ENCODE measurements around the gene GPR137B. TPM values are rescaled to one million over a fixed set of nuclear protein-coding genes. Genes with fewer than 3 reads are reported as not detected.

The GPR137B gene
- total RNA-seq, 1 donor from 2014 or later = 36.7 TPM

GRCh38 chr1:236112332-236112627 lies 30.1 kb upstream of the GPR137B start:
- intact Hi-C loops (cut with micrococcal nuclease) = loop anchor here (5.0 kb wide), 1 partner anchor 380 kb away; no protein-coding TSS in a partner anchor
- Histone ChIP-seq H3K27ac (replicated peaks) (no peak overlapping the region), H3K9me3 (replicated peaks) (no peaks in the 10 kb centered on the region), H3K27me3 (ENCODE audit: low read depth) (no peaks in the 10 kb centered on the region), H3K4me1 (peaks cover 13% of the 10 kb centered on the region), H3K4me3 (no peak overlapping the region), H3K36me3 (no peaks in the 10 kb centered on the region)
- no peak for DNase-seq
- TF ChIP-seq, protein P1, sequence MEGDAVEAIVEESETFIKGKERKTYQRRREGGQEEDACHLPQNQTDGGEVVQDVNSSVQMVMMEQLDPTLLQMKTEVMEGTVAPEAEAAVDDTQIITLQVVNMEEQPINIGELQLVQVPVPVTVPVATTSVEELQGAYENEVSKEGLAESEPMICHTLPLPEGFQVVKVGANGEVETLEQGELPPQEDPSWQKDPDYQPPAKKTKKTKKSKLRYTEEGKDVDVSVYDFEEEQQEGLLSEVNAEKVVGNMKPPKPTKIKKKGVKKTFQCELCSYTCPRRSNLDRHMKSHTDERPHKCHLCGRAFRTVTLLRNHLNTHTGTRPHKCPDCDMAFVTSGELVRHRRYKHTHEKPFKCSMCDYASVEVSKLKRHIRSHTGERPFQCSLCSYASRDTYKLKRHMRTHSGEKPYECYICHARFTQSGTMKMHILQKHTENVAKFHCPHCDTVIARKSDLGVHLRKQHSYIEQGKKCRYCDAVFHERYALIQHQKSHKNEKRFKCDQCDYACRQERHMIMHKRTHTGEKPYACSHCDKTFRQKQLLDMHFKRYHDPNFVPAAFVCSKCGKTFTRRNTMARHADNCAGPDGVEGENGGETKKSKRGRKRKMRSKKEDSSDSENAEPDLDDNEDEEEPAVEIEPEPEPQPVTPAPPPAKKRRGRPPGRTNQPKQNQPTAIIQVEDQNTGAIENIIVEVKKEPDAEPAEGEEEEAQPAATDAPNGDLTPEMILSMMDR (IDR thresholded peaks at IDR 0.05; ENCODE audit: borderline replicate concordance) = no peak

DNA sequence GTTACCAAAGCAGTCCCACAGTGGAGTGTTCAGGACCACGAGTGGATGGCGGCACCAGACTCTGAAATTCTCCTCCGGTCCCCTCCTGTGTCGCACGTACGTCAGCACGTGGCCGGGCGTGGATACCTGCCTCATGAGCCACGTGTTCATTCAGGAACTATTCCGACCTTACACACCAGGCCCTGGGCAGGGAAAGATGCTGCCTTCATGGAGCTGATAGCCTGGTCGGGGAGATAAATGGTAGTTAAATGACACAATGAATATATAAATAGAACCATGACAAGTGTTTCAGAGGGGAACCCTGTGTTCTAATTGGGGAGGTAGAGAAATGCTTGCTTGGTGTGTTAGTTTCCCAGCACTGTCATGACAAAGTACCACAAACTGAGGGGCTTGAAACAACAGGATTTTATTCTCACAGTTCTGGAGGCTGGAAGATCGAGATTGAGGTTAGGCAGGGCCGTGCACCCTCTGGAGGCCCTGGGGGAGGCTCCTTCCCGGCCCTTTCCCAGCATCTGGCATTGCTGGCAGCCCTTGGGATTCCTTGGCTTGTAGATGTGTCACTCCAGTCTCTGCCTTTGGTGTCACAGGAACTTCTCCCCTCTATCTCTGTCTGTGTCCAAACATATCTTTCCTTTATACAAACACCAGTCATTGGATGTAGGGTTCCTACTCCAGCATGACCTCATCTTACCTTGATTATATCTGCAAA lies 28.9 kb upstream of the GPR137B start:
- Histone ChIP-seq H3K27me3 (ENCODE audit: low read depth) (no peaks in the 10 kb centered on the region), H3K4me1 (peaks cover 13% of the 10 kb centered on the region), H3K4me3 (no peak overlapping the region), H3K27ac (replicated peaks) (peak overlapping the region; percentile 81), H3K36me3 (no peaks in the 10 kb centered on the region), H3K9me3 (replicated peaks) (no peaks in the 10 kb centered on the region)
- intact Hi-C loops (cut with micrococcal nuclease) = loop anchor here (5.0 kb wide), 1 partner anchor 379 kb away; no protein-coding TSS in a partner anchor
- TF ChIP-seq, protein P1 (IDR thresholded peaks at IDR 0.05; ENCODE audit: borderline replicate concordance) = no peak
- DNase-seq = peak; percentile 30

DNA sequence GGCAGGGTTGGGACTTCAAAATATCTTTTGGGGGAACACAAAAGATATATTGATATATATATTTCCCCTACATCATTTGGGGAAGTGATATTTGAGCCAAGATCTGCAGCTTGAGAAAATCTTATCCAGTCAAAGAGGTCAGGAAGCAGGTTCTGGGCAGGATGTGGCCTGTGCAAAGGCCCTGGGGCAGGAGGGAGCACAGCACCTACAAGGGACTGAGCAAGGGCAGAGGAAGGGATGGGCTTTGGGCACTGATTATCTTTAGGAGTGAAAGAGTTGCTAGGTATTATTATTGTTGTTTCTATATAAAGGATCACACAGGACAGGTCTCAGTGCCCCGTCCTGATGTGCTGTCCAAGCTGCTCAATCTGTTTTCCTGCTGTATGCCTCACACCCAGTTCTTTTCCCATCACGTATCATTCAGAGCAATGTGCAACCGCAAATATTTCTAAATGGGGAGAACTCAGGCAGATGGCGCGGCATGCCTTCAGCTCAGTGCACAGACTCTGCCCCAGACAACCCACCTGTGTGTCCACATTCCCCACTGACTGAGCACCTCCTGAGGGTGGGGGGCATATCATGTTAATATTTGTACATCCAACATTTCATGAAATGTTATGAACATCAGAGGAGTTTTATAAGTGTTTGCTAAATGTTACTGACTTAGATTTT lies 28.1 kb upstream of the GPR137B start:
- H3K27ac ChIP-seq (replicated peaks) = peak overlapping the region; percentile 81
- no peak overlapping the region for H3K4me3 ChIP-seq
- DNase-seq = no peak
- H3K4me1 ChIP-seq = peaks cover 13% of the 10 kb centered on the region
- no peaks in the 10 kb centered on the region for H3K36me3 ChIP-seq
- intact Hi-C loops (cut with micrococcal nuclease) = loop anchor here (5.0 kb wide), 1 partner anchor 378 kb away; no protein-coding TSS in a partner anchor
- H3K27me3 ChIP-seq (ENCODE audit: low read depth) = no peaks in the 10 kb centered on the region
- TF ChIP-seq, protein P1 (IDR thresholded peaks at IDR 0.05; ENCODE audit: borderline replicate concordance) = no peak
- no peaks in the 10 kb centered on the region for H3K9me3 ChIP-seq (replicated peaks)

DNA sequence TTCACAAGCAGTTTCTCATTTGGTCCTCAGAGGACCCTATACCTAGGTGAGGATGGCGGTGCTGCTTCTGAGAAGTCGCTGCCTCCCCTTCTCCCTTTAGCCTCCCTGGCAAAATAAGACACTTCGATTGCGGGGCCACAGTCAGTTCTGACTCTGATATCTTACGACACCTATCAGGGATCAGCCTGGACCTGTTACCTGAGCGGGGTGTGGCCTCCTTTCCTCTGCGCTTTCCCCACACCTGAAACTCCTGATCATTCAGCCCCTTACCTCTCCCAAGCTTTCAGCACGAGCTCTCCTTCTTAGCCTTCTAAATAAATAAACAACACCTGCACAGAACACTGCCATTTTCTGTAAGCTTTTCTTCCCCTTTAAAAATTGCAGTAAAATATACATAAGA lies 24.6 kb upstream of the GPR137B start:
- Histone ChIP-seq H3K27me3 (ENCODE audit: low read depth) (no peaks in the 10 kb centered on the region), H3K4me1 (peaks cover 13% of the 10 kb centered on the region), H3K36me3 (no peaks in the 10 kb centered on the region), H3K27ac (replicated peaks) (no peak overlapping the region), H3K9me3 (replicated peaks) (no peaks in the 10 kb centered on the region), H3K4me3 (no peak overlapping the region)
- TF ChIP-seq, protein P1 (IDR thresholded peaks at IDR 0.05; ENCODE audit: borderline replicate concordance) = no peak
- DNase-seq = no peak
- intact Hi-C loops (cut with micrococcal nuclease) = no loop called here

- Histone ChIP-seq H3K4me1 (no peaks in the 10 kb centered on the region), H3K36me3 (no peaks in the 10 kb centered on the region), H3K4me3 (no peak overlapping the region), H3K27me3 (ENCODE audit: low read depth) (no peaks in the 10 kb centered on the region), H3K9me3 (replicated peaks) (no peaks in the 10 kb centered on the region), H3K27ac (replicated peaks) (no peak overlapping the region)
- intact Hi-C loops (cut with micrococcal nuclease) = no loop called here
- DNase-seq = no peak
- TF ChIP-seq, protein P1 (IDR thresholded peaks at IDR 0.05; ENCODE audit: borderline replicate concordance) = no peak
These were observed 22.3 kb upstream of the GPR137B start for GRCh38 chr1:236119943-236120484.
